Measurements from ENCODE around the gene NPR3.

- TF ChIP-seq YY1 (IDR thresholded peaks at IDR 0.05; ENCODE audit: low read depth) (no peak), RAD21 (IDR thresholded peaks at IDR 0.05; ENCODE audit: low read depth) (no peak), TAF1 (IDR thresholded peaks at IDR 0.05; ENCODE audit: low read depth) (no peak), MAX (IDR thresholded peaks at IDR 0.05) (no peak)
These were observed 58.6 kb downstream of the NPR3 start for GRCh38 chr5:32769711-32770110.

Data from Ishikawa (cell line).